ENCODE data around the gene GALNT10.

Gene GALNT10

DNA sequence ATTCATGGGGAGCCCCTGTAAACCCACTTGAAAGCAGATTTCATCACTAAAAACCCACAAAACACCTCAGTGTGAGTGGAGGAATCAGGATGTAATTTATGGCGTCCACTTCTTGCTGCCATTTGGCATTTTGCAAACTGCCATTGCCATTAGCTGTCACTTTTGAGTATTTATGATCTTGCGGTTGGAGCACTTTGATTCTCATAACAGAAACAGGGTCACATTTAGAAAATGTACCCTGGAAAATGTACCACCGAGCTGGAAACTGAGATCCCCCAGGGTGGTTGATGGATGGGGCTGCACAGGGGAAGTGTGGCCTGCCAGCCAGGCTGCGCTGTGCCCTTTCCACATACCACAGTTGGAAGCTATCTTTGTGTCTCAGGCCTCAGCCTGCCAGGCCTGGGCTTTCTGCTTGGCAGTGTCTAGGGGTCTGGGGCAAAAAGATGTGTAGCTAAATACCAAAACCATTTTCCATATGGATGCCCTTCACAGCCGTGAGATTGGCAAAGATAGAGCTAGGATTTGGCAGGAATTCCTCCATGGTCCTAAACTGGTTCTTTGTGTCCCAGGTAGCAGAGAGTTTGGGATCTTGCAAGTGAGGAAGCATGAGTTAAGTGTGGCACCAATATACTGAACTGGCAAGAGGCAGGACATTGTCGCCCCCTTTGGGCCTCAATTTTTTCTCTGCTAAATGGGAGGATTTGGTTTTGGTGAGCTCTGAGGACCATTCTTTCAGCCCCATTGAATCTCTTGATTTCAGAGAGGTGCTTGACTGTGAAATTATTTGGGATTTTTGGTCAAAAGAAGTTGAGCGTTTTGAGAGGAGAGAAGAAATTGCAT, 46.2 kb downstream of the GALNT10 start:
- no peak for DNase-seq

DNA sequence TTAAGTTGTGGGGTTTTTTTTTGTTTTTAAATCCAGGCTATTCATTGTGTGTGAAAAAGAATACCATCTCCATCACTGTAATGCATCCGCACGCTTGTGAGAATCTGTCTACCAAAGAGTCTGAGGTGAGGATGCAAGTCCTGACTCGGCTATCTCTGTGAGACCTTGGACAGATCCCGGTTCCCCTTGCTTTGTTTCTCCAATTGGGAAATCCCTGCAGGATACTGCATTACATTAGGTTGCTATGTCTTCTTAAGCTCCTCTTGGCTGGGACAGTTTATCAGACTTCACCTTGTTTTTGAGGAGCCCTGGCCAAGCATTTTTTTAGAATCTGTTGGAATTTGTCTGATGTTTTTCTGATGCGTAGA, 46.8 kb downstream of the GALNT10 start:
- DNase-seq, result no peak

DNA sequence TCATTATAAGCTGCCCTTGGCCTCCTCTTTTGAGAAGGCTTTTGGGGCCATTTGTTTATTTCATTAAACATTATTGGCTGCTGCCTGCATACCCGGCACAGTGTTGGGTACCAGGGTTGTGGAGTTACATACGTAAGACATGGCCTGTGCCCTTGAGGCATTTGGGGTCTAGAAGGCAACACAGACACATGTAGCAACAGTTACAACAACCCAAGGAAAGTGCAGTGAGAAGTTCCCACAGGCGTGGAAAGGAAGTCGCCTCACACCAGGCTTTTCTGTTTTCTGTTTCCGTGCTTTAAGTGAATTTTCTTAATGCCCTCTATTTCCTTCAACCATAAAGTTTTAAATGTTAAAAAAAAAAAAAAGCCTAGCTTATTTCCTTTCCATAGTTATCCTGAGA, 47.4 kb downstream of the GALNT10 start:
- DNase-seq, result no peak

DNA sequence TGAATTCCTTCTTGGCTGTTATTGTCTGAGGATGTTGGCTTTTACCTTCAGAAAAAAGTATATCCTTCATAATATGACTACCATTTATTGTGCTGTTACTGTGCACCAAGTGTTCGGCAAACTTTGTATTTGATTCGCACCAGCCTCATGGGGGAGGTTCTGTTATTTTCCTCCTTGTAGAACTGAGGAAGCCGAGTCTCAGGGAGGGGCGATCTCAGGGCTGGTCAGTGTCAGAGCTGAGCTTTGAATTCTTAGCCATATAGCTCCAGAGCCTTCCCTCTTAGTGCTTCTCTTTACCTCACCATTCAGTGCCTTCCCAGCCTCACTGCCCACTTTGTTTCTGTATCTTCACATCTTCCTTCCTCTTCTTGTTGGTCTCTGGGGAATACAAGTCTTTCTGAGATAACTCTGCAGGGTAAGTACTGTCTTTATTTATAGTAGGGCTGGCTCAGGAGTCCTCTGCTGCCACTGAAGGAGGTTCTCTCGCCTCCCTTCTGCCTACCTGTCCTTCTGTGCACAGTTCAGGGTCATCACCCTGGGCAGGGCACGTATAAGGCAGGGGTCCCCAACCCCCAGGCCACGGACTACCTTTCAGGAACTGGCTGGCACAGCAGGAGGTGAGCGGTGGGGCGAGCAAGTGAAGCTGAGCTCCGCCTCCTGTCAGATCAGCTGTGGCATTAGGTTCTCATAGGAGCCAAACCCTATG, 48.4 kb downstream of the GALNT10 start:
- DNase-seq, result no peak

DNA sequence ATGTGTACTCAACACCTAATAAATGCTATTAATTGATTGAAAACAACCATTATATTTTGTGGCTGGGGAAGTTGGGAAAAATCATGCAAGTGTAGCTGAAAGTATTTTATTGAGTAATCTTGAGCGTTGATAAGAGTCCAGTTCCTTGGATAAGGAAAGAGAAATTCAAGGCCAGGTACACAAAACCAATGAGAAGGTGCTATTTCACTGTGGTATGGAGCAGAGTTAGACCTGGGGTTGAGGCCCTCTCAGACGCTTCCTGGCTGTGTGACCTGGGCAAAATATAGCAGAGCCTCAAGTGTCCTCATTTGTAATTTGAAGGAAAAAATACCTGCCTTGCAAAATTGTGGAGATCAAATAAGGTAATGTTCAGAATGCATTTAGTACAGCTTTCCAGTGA, 50.1 kb downstream of the GALNT10 start:
- no peak for DNase-seq

DNA sequence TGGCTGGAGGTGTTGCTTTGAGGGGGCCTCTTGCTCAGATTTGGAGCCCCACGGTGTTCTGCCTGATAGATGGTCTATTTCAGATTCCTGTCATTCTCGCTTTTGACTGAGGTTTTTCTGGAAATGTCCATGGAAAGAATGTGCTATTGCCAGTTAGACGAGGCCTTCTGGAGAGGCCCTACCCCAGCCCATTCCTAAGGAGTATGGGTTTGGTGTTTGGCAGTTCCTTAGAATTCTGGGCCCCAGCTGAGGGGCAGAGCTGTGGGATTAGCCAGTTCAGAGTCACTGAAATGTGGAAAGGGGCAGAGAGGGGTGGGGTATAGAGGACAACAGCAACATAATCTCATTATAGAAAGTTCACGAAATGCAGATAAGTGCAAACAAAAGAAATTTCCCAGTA, 50.5 kb downstream of the GALNT10 start:
- no peak for DNase-seq

DNA sequence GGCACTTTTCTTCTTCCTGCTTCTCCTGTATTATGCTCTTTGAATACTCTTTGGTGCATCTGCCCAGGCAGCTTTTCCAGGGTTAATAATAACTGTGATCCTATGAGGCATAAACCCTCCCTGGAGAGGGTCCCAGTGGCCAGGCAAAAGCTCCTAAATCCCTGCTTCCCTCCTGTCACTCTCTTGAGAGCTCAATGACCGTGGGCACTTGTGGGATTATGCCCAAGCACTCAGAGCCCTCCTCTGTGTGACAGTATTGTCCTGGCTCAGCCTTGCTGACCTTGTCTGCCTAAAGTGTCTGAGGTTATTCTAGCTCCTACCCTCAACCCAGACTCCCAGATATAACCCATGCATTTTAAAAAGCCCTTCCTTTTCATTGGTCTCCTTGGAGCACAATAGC, 51.9 kb downstream of the GALNT10 start:
- DNase-seq, result no peak

DNA sequence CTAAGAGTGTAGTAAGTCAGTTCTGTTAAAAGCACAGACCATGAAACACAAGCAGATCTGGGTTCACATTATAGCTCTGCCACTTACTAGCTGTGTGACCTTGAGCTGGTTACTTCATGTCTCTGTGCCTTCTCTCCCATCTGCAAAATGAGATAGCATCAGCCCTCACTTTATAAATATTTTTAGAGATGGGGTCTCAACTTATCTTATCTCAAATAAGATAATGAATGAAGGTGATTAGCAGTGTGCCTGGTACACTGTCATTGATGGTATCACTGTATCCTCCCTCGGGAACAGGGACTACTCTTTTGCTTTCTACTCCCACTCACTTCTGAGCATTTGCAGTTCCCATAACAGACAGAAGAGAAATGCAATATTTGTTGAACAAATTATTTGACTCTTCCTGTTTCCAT, 52.4 kb downstream of the GALNT10 start:
- no peak for DNase-seq

DNA sequence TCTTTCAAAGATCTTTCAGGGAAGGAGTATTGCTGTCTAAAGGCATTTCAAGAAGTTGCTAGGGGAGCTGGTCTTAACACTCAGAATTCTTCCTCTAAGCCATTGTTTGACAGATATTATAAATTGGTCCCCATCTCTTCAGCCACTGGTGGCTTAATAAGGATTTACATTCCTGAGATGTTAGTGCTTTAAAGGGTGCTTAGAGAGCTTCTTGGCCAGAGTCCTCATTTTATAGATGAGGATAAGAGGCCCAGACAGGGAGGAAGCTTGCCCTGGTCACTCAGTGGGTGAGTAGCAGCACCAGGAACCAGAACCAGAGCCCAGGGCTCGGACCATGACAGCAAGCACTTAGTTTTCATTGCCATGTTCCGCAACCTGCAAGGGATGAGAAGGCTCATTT, 53.2 kb downstream of the GALNT10 start:
- no peak for DNase-seq

DNA sequence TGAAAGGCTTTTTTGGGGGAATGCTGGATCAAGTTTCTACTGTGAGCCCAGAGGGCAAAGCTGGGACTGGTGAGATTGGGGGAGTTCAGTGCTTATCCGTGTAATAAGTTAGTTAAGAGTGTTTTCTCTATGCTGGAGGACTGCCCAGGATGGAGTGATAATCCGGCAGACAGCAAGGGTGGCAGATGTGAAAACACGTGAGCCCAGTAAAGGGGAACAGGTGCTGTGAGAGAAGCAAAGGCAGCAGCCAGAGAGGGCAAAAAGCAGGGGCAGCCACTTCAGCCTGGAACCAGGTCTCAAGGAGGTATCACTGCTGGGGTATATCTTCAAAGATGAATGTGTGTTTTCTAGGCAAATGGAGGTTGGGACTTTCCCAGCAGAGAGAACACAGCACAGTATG, 53.9 kb downstream of the GALNT10 start:
- DNase-seq, result no peak

DNA sequence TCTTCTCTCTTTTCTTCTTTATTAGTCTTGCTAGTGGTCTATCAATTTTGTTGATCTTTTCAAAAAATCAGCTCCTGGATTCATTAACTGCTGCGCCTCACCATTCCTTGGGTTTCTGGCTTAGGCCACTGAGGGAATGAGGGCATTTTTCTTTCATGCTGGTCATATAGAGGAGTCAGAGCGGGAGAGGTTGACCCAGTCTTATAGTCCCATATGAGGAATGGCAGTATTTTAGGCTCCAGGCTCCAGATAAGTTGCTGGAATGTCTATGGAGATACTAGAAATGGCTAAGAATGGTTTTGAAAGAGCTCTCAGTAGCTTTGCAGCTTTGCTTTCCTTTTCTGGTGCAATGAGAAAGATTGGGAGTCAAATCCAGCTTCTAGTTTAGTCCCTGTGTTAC, 58.2 kb downstream of the GALNT10 start:
- no peak for DNase-seq

DNA sequence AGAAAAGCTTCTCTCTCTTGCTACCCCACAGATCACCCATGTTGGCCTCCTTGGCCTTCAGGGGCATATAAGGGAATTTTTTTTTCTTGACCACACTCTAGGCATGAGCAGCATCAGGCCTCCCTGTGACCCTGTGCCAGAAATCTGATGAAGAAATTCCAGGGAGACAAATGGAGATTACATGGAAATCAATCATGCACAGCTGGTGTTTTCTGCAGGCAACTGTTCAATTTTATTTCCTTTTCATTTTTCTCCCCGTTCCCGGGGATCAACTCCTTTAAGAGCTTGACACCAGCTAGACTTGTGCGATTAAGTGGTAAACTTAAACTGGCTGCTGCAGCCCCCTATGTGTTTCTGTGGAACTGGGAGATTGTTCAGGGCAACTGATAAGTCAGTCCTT, 59.3 kb downstream of the GALNT10 start:
- no peak for DNase-seq

DNA sequence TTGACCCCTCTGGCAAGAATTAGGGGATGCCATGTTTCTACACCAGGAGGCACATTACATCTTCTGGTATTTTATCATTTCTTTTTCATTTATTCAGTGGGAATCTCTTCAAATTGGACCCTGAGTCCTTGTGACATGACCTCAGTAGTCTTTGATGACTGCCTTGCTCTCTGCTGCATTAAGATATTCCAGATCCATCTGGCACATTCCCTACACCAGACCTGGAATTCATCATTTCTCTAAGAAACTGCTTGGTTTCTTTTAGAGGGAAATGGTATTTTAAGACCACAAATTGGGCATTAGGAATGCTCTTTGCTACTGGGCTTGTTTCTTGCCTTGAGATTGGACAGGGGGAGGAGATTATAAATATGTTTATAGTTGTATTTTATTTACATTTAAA, 61.0 kb downstream of the GALNT10 start:
- no peak for DNase-seq

DNA sequence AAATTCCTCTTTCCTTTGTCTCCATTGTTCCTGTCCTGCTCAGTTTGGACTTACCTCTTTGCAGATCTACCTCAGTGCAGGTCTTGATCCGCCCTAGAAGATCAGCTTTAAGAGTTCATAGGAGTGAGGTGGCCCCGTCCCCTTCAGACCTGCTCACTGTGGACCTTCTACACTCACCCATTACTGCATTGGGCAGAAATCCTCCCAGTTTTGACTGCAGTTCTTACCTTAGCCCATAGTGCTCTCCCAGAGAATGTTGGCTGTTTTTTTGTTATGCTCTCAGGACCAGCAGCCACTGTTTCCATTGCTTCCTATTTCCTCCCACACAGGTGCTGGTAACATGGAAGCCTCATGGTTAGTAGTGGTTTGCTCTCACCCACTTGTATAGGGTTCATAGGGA, 63.3 kb downstream of the GALNT10 start:
- DNase-seq, result no peak

DNA sequence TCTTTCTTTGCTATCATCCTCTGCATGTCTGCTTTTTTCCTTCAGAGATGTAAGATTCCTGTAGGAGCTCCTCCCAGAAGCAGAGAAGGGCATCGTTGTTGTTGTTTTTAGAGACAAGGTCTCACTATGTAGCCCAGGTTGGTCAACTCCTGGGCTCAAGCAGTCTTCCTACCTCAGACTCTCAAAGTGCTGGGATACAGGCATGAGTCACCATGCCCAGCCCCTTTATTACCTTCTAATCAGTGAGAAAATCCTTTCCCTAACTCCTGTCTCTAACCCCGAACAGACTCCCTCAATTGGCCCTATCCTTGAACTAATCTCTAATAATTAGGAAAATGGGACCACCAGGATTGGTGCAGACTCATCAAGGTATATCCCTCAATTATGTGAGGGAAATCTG, 64.4 kb downstream of the GALNT10 start:
- DNase-seq, result no peak

DNA sequence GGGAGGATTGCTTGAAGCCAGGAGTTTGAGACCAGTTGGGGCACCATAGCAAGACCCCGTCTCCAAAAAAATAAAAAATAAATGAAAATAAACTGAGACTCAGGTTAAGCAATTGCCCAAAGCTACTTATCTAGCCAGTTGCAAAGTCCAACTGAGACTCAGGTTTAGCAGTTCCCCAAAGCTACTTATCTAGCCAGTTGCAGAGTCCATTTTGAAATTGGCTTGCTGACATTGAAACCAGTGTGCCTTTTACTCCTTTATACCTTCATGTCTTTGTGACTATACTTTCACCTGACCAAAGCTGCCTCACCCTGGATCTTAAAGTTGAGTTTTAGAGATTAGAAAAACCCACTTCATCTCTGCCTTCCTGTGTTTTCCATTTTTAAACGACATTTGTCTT, 66.5 kb downstream of the GALNT10 start:
- DNase-seq, result no peak

DNA sequence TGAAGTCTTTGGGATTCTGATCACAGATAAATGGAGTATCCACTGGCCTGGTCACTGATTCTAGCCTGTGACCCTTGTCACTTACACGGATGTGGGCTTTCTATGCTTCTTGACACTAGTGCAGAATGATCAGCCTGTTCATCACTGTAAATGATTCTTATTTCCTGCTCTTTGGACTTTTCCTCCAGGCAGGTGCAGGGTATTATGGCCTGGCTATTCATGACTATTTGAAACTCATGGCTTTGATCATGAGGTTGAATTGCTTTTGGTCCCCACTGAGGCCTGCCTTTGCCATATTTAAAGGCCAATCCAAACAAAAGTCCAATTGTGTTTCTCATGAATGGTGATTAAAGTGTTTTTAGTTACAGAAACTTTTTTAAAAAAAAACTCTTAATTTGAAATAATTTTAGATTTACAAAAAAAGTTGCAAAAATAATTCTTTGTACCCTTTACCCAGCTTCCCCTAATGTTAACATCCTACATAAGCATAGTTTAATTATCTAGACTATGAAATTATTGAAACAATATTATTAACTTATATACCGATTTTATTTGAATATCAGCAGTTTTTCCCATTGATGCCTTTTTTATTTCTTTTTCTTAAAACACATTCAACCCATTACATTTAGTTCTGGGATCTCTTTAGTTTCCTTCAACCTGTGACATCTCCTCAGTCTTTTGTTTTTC, 68.1 kb downstream of the GALNT10 start:
- no peak for DNase-seq

DNA sequence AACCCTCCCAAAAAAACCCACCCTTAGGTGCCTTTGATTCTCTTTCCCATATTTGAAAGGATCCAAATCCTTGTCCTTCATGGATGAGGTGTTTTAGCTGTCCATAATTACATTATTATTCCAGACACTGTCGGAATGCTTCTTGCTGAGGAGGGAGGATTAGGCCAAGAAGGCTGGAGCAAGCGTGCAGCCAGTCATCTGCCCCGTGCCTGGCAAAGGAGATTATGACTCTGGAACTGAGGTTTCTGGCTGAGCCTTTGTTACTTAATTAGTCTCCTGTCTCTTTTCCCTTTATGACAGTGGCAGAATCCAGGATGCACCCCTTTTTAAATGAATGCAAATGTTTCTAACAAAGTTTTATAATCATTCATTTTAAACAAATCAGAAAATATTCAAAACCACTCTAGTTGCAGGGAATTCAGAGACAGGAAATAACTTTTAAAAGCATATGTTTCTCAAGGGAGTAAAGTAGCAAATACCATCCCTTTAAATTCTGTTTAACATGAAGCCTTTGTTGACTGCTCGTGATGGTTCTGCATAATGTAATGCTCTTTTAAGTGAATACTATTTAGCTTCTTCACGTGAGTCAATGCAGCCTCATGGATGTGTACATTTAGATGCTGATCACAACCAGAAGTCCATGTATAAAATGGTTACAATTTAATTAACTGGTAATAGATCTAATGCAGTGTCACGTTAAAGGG, 69.8 kb downstream of the GALNT10 start:
- DNase-seq, result no peak

DNA sequence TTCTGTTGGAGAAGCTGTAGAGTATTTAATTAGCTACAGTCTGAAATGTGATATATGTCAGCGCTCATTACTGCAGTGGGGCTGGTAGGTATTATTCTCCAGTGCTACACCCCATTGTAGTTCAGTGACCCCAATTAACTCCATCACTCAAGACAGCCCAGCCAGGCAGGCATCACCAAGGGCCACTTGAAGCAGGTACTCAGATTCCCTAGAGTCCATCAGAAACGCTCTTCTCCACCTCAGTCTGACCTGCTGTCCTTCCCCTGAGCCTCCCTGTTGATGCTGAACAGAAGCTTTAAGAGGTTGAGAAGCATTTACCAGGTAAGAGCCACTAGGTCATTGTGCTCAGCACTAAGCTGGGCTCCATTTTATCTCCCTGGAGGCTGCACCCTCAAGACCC, 71.8 kb downstream of the GALNT10 start:
- no peak for DNase-seq

DNA sequence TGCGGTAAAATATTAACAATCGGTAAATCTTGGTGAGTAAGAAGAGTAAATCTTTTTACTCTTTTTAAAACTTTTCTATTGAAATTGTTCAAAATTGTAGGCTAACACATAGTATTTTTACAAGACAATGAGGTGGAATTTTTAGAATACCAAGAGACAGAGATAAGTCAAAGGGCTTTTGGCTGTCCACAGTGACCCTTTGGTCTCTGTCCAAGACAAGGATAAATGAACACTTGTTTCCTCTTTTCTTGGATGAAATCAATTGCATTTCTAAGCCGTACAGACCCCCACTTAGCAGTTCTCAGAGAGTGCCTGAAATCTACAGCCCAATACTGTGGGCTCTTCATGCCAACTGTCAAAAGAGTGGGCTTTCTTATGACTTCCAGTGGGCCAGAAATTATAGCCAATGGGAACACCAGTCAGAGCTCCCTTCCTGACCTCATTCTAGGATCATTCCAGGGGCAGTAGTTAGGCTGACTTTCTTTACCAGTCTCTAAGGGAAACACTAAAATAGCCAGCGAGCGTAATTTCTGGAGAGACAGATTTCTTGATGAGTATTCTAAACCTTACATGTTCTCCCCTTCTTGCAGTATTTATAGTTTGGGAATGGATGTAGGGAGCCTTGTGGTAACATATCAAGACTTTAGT, 74.1 kb downstream of the GALNT10 start:
- DNase-seq, result no peak

DNA sequence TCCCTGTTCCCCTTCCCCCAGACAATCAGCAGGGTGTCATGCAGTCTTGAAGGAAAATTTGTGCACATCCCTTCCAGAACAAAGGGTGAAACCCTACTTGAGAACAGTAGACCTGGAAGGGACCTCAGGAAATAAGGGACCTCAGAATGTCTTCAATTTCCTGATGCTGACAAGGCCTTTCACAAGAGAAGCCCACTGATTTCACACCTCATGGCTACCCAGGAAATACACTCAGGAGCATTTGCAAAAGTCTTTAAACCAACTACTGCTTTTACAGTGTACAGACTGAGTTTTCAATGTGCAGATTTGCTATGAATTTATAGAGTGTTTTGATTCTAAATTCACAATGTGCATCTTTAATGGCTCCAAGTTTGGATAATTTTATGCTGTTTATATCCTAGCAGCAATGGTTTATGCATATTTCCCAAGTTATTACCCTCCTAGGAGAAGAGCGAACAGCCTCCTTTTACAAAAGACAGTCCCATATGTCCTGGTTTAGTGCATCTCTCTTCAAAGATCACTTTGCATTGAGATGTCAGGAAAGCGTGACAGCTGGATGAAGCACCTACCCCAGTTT, 74.8 kb downstream of the GALNT10 start:
- DNase-seq, result no peak

DNA sequence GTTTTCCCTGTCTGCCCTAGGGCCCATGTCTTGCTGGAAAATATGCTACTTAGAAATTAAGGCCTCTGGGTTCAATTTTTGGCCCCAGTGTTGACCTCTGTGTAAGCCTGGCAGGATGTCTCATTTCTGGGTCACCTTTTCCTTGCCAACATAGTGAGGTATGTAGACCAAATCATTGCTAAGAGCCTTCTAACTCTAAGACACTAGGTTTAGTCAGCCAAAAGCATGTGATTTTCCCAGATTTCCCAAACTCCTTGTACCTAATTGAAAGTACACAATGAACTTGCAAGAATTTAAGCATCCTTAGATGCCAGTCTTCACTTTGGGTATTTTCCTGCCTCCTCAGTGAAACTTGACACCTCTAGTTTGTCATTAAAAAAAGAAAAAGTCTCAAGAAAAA, 77.0 kb downstream of the GALNT10 start:
- no peak for DNase-seq

DNA sequence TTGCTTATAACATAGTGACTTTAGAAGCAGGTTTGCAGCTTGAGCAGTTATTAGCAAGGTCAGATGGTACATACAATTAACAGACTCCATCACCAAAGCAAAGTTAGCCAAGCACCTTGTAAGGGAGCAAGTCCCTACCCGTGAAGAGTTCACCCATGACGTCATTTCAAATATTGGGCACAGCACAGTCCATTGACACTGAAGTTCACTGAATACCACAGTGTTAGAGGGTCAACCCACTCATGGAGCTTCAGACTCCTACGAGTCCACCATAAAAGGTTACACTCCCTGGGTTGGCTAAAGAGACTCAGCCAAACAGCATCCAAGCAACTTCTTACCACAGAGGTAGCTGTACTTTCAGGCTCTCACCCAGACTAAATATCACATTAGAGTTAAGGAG, 77.5 kb downstream of the GALNT10 start:
- no peak for DNase-seq
